K562 (cell line): Measurements from ENCODE around the gene RPP25. TPM values are rescaled to one million over a fixed set of nuclear protein-coding genes. Genes with fewer than 3 reads are reported as not detected.

Experiments
- BCLAF1 ChIP-seq, 2 experiments: fragments of 450-650 bp in 1 of 2; IDR thresholded peaks; 2 replicates each; pipeline ENCODE4 v1.6.1; 2011 to 2017; ENCODE audit warnings: low read depth in 2 of 2, antibody characterized with exemption in 1 of 2, borderline replicate concordance in 1 of 2, low read length in 1 of 2, mild to moderate bottlenecking in 1 of 2, mixed read lengths in 1 of 2; ENCODE audit not compliant: control insufficient read depth in 1 of 2
- DEAF1 ChIP-seq: fragments of 450-650 bp; formaldehyde crosslinking; IDR thresholded peaks from 2 replicates; pipeline ENCODE4 v1.4.0; 2020; ENCODE audit warnings: mild to moderate bottlenecking, moderate library complexity
- DNMT1 ChIP-seq: fragments of 450-650 bp; IDR thresholded peaks from 2 replicates; pipeline ENCODE4 v1.6.1; 2016; ENCODE audit warnings: antibody characterized with exemption, mild to moderate bottlenecking
- LARP7 ChIP-seq: fragments of 450-650 bp; IDR thresholded peaks from 2 replicates; pipeline ENCODE4 v1.6.1; 2016
- MTA2 ChIP-seq: fragments of 450-650 bp; IDR thresholded peaks from 2 replicates; pipeline ENCODE4 v1.6.1; 2016; ENCODE audit warnings: low read depth
- PHTF2 ChIP-seq: fragments of 250-450 bp; sonication (Bioruptor Pico); IDR thresholded peaks from 2 replicates; pipeline ENCODE4 v1.5.0; 2021; ENCODE audit warnings: mild to moderate bottlenecking
- RBM25 ChIP-seq: fragments of 200-400 bp; formaldehyde crosslinking; IDR thresholded peaks from 2 replicates; pipeline ENCODE4 v1.6.1; 2018; ENCODE audit warnings: low read length, low read depth, moderate library complexity; ENCODE audit not compliant: severe bottlenecking
- RBM39 ChIP-seq: fragments of 200-400 bp; formaldehyde crosslinking; optimal IDR thresholded peaks from 2 replicates; pipeline ENCODE3; 2018; ENCODE audit warnings: low read depth, low read length
- SMARCE1 ChIP-seq: fragments of 450-650 bp; IDR thresholded peaks from 2 replicates; pipeline ENCODE4 v1.7.1; 2016; ENCODE audit warnings: mild to moderate bottlenecking
- ZNF740 ChIP-seq, 3 experiments: fragments of 200-800 bp in 1 of 3; sonication (Bioruptor generic) in 1 of 3; sonication (generic) in 1 of 3; formaldehyde crosslinking in 1 of 3; IDR thresholded peaks; 2 replicates each; pipeline versions ENCODE4 v1.6.1 to v1.8.0; 2016 to 2022; ENCODE audit warnings: mild to moderate bottlenecking in 2 of 3, missing compliant biosample characterization in 2 of 3, missing genetic modification characterization in 2 of 3, missing genetic modification reagents in 1 of 3
- ZNF76 ChIP-seq: fragments of 250-450 bp; sonication (Bioruptor Pico); IDR thresholded peaks from 2 replicates; pipeline ENCODE4 v1.4.0; 2020; ENCODE audit warnings: mild to moderate bottlenecking, moderate library complexity, borderline replicate concordance
- polyA plus RNA-seq, 8 experiments: library from polyadenylated mRNA; depleted of rRNA in 4 of 8; stranded (reverse) in 5 of 8; unstranded in 3 of 8; fragments of >200 nt; fragmentation: Nextera tagmentation in 2 of 8; fragmentation: Illumina TruSeq in 1 of 8; extraction: Ambion mirVana in 2 of 8; extraction: Trizol in 1 of 8; gene quantifications; 2 replicates each; pipeline versions ENCODE4 v1.2.1 to v1.2.3, GENCODE V29; 2011 to 2014; ENCODE audit warnings: inconsistent platforms in 1 of 8, missing spikeins in 1 of 8
- total RNA-seq, 7 experiments: library from RNA; depleted of rRNA in 6 of 7; stranded (reverse); fragments of >200 nt in 6 of 7; fragmentation: Illumina TruSeq in 2 of 7; extraction: Trizol in 2 of 7; gene quantifications; 2 replicates each; pipeline versions ENCODE4 v1.2.1 to v1.2.3, GENCODE V29; 2011 to 2021; ENCODE audit warnings: low replicate concordance in 1 of 7
- TF ChIP-seq, protein P1 (sequence below): IDR thresholded peaks from 2 replicates; pipeline ENCODE4 v1.6.1; 2014; ENCODE audit warnings: antibody characterized with exemption
- TF ChIP-seq, protein P2 (sequence below): IDR thresholded peaks from 2 replicates; pipeline ENCODE4 v1.6.1; 2011; ENCODE audit warnings: borderline replicate concordance, low read depth, mild to moderate bottlenecking, moderate library complexity, low read length; ENCODE audit not compliant: insufficient read depth, poor library complexity, severe bottlenecking

RPP25 gene
- total and polyA plus RNA-seq, 9 of the 15 experiments (the other 6 are each of a cell fraction or from before 2014, with no cell fraction given) = 1.1 to 12.3 (median 5.6) TPM

DNA sequence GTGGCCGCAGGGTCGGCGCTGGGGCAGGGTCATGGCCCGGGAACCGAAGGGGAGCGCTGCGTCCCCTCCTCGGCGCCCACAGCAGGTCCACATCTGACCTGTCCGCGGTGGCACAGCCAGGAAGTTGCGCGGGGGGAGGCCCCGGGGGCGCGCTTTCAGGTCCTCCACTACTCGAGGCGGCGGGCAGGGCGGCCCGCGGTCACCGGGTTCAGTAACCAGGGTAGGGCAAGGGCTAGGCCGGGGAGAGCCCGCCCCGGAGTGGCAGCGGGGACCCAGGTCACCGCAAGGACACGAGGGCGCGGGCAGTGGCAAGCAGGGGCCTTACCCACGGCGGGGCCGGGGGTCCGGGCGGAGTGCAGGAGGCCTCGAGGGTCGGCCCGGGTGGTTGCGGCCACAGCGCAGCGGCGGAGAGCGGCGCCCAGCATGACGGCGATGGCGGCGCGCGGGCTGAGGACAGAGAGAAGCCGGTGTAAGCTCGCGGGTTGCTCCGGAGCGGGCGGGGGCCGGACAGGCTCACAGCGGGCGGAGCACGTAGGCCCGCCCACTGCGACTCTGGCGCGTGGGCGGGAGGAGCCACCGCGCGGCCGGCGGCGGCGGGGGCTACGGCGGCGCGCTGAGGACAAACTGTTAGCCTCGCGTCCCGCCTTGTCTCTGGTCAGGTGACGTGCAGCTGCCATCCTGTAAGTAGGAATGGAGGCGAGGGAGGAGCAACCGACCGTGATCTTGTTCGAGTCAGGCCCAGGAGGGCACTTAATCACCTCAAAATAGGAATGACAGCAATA is 18.8 kb downstream of the RPP25 start, which contains the start of gene COX5A (continued):
- TF ChIP-seq, protein P1, sequence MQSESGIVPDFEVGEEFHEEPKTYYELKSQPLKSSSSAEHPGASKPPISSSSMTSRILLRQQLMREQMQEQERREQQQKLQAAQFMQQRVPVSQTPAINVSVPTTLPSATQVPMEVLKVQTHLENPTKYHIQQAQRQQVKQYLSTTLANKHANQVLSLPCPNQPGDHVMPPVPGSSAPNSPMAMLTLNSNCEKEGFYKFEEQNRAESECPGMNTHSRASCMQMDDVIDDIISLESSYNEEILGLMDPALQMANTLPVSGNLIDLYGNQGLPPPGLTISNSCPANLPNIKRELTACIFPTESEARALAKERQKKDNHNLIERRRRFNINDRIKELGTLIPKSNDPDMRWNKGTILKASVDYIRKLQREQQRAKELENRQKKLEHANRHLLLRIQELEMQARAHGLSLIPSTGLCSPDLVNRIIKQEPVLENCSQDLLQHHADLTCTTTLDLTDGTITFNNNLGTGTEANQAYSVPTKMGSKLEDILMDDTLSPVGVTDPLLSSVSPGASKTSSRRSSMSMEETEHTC = peak; percentile 91
- TF ChIP-seq RBM25 = peak; percentile 18
- TF ChIP-seq DNMT1 = no peak
- no peak for TF ChIP-seq MTA2
- no peak for TF ChIP-seq ZNF76 (CRISPR knock-in tag)
- TF ChIP-seq ZNF740 (CRISPR knock-in tag; IDR thresholded peaks at IDR 0.05) = peak; percentile 11; the same call in 1 of the 2 replicates
- TF ChIP-seq ZNF740 (tag; IDR thresholded peaks at IDR 0.05) = no peak
- TF ChIP-seq DEAF1 = no peak
- 0 out of 2 replicates have a peak, but pooled peaks have one; percentile 21 for TF ChIP-seq LARP7
- TF ChIP-seq RBM39 = no peak
- TF ChIP-seq, protein P2, sequence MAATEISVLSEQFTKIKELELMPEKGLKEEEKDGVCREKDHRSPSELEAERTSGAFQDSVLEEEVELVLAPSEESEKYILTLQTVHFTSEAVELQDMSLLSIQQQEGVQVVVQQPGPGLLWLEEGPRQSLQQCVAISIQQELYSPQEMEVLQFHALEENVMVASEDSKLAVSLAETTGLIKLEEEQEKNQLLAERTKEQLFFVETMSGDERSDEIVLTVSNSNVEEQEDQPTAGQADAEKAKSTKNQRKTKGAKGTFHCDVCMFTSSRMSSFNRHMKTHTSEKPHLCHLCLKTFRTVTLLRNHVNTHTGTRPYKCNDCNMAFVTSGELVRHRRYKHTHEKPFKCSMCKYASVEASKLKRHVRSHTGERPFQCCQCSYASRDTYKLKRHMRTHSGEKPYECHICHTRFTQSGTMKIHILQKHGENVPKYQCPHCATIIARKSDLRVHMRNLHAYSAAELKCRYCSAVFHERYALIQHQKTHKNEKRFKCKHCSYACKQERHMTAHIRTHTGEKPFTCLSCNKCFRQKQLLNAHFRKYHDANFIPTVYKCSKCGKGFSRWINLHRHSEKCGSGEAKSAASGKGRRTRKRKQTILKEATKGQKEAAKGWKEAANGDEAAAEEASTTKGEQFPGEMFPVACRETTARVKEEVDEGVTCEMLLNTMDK = no peak
- no peak for TF ChIP-seq BCLAF1 (IDR thresholded peaks at IDR 0.05; ENCODE audit: borderline replicate concordance in 1 of 2, control insufficient read depth in 1 of 2, low read depth in 2 of 2, low read length in 1 of 2)
- no peak for TF ChIP-seq PHTF2
- TF ChIP-seq SMARCE1 = no peak
